H1 (cell line): ENCODE data around the gene KRT84. TPM values are rescaled to one million over a fixed set of nuclear protein-coding genes. Genes with fewer than 3 reads are reported as not detected.

ENCODE experiments used
- CTCF ChIA-PET: fragments of 300-600 bp; sonication (Branson Sonifier 250); formaldehyde crosslinking; loops from one replicate; lab custom pipeline; 2021; ENCODE audit not compliant: partially characterized antibody; lab: Charles Lee
- POLR2A ChIA-PET: fragments of 300-600 bp; sonication (Branson Sonifier 250); formaldehyde crosslinking; loops from one replicate; lab custom pipeline; 2021; ENCODE audit warnings: inconsistent platforms; ENCODE audit not compliant: partially characterized antibody; lab: Charles Lee
- DNase-seq, 2 experiments: peaks; one replicate each; pipeline versions ENCODE4 v3.0.0 to v3.0.0-alpha.2; 2010 to 2022; ENCODE audit warnings: low spot score in 2 of 2, low read depth in 1 of 2, mixed read lengths in 1 of 2
- FAIRE-seq: peaks from 2 replicates; lab custom pipeline; 2011; peaks lifted over from hg19 to GRCh38; lab: Jason Lieb, UNC
- H2AFZ ChIP-seq: 2 replicates; pipeline ENCODE4 v1.8.1; 2012; ENCODE audit warnings: low read length, inconsistent platforms
- H2AK5ac ChIP-seq: 2 replicates; pipeline ENCODE4 v1.6.1; 2013; ENCODE audit warnings: low read depth, low read length
- H2BK120ac ChIP-seq: replicated peaks from 2 replicates; pipeline ENCODE3; 2013; ENCODE audit warnings: low read depth, low read length, inconsistent platforms
- H2BK12ac ChIP-seq: 2 replicates; pipeline ENCODE4 v1.6.1; 2013; ENCODE audit warnings: low read depth, low read length
- H2BK15ac ChIP-seq: 2 replicates; pipeline ENCODE4 v1.6.1; 2013; ENCODE audit warnings: low read length
- H2BK20ac ChIP-seq: 2 replicates; pipeline ENCODE4 v1.6.1; 2013; ENCODE audit warnings: low read length
- H2BK5ac ChIP-seq: 2 replicates; pipeline ENCODE4 v1.6.1; 2013; ENCODE audit warnings: low read depth, low read length
- H3K14ac ChIP-seq: 2 replicates; pipeline ENCODE4 v1.6.1; 2013; ENCODE audit warnings: inconsistent platforms; ENCODE audit not compliant: insufficient read length
- H3K18ac ChIP-seq: 2 replicates; pipeline ENCODE4 v1.6.1; 2013; ENCODE audit warnings: low read length; ENCODE audit errors: extremely low read depth
- H3K23ac ChIP-seq: 2 replicates; pipeline ENCODE4 v1.6.1; 2013; ENCODE audit warnings: inconsistent platforms; ENCODE audit not compliant: insufficient read length
- H3K23me2 ChIP-seq: 2 replicates; pipeline ENCODE4 v1.6.1; 2013; ENCODE audit warnings: low read depth, low read length
- H3K27ac ChIP-seq: 2 replicates; pipeline ENCODE4 v1.6.1; 2011; ENCODE audit warnings: low read depth, low read length, inconsistent platforms
- H3K27me3 ChIP-seq, 4 experiments: replicated peaks in 1 of 4; 1 replicate in 1 of 4; 2 replicates in 3 of 4; pipeline versions ENCODE4 v1.6.1 to v1.8.1; 2011 to 2013; ENCODE audit warnings: low read length in 3 of 4, mild to moderate bottlenecking in 3 of 4, inconsistent platforms in 2 of 4, mixed read lengths in 2 of 4, moderate library complexity in 1 of 4; ENCODE audit not compliant: control insufficient read depth in 3 of 4, insufficient read depth in 3 of 4; ENCODE audit errors: extremely low read depth in 1 of 4
- H3K36me3 ChIP-seq, 4 experiments: 2 replicates each; pipeline versions ENCODE4 v1.6.1 to v1.8.1; 2011 to 2013; ENCODE audit warnings: mild to moderate bottlenecking in 4 of 4, low read length in 3 of 4, moderate library complexity in 2 of 4, control low read depth in 1 of 4, inconsistent platforms in 1 of 4; ENCODE audit not compliant: insufficient read depth in 4 of 4, control insufficient read depth in 2 of 4
- H3K4ac ChIP-seq: replicated peaks from 2 replicates; pipeline ENCODE3; 2013; ENCODE audit warnings: low read length, low read depth, mixed read lengths, inconsistent platforms; ENCODE audit not compliant: insufficient read length
- H3K4me1 ChIP-seq, 4 experiments: replicated peaks in 1 of 4; 1 replicate in 1 of 4; 2 replicates in 3 of 4; pipeline versions ENCODE4 v1.6.1 to v1.8.1; 2011 to 2013; ENCODE audit warnings: low read length in 3 of 4, inconsistent platforms in 2 of 4, mixed read lengths in 1 of 4; ENCODE audit not compliant: insufficient read depth in 4 of 4, control insufficient read depth in 3 of 4
- H3K4me2 ChIP-seq, 2 experiments: 2 replicates each; pipeline versions ENCODE4 v1.6.1 to v1.8.1; 2011 to 2013; ENCODE audit warnings: low read depth in 2 of 2, low read length in 2 of 2, control low read depth in 1 of 2, inconsistent platforms in 1 of 2, mild to moderate bottlenecking in 1 of 2; ENCODE audit not compliant: insufficient read depth in 1 of 2
- H3K4me3 ChIP-seq, 4 experiments: fragments of 200-600, 300-600 bp in 1 of 4; sonication (generic), shearing (Covaris generic), sonication (Bioruptor Twin) in 1 of 4; 2 replicates each; pipeline versions ENCODE4 v1.5.1 to v1.8.1; 2011 to 2016; ENCODE audit warnings: low read length in 4 of 4, low read depth in 3 of 4, control low read depth in 2 of 4, inconsistent platforms in 2 of 4, mild to moderate bottlenecking in 2 of 4, mixed read lengths in 1 of 4, moderate library complexity in 1 of 4; ENCODE audit not compliant: insufficient read depth in 2 of 4; ENCODE audit errors: extremely low read depth in 1 of 4
- H3K56ac ChIP-seq: replicated peaks from 2 replicates; pipeline ENCODE3; 2013; ENCODE audit warnings: low read depth, mild to moderate bottlenecking, mixed read lengths, low read length, inconsistent platforms; ENCODE audit not compliant: insufficient read length
- H3K79me1 ChIP-seq: 2 replicates; pipeline ENCODE4 v1.6.1; 2013; ENCODE audit warnings: low read depth, low read length, control low read depth
- H3K79me2 ChIP-seq, 2 experiments: 2 replicates each; pipeline versions ENCODE4 v1.6.1 to v1.8.1; 2012 to 2013; ENCODE audit warnings: low read length in 2 of 2, mild to moderate bottlenecking in 2 of 2, inconsistent platforms in 1 of 2; ENCODE audit not compliant: insufficient read depth in 2 of 2, control insufficient read depth in 1 of 2
- H3K9ac ChIP-seq, 4 experiments: replicated peaks in 1 of 4; 1 replicate in 1 of 4; 2 replicates in 3 of 4; pipeline versions ENCODE4 v1.6.1 to v1.8.1; 2011 to 2013; ENCODE audit warnings: low read depth in 3 of 4, low read length in 3 of 4, control low read depth in 2 of 4, mild to moderate bottlenecking in 2 of 4, moderate library complexity in 2 of 4, inconsistent platforms in 1 of 4; ENCODE audit errors: extremely low read depth in 1 of 4
- H3K9me3 ChIP-seq, 2 experiments: 2 replicates each; pipeline versions ENCODE4 v1.6.1 to v1.8.1; 2012 to 2013; ENCODE audit warnings: mild to moderate bottlenecking in 2 of 2, moderate library complexity in 2 of 2, control low read depth in 1 of 2, inconsistent platforms in 1 of 2, low read depth in 1 of 2, low read length in 1 of 2, mixed read lengths in 1 of 2; ENCODE audit not compliant: insufficient read depth in 2 of 2
- H4K20me1 ChIP-seq, 2 experiments: replicated peaks in 1 of 2; 2 replicates each; pipeline versions ENCODE3 to v1.8.1; 2011 to 2013; ENCODE audit warnings: inconsistent platforms in 2 of 2, low read length in 2 of 2, mild to moderate bottlenecking in 1 of 2; ENCODE audit not compliant: insufficient read depth in 2 of 2, control insufficient read depth in 1 of 2
- H4K5ac ChIP-seq: 2 replicates; pipeline ENCODE4 v1.6.1; 2013; ENCODE audit warnings: low read length, low read depth, mixed read lengths, inconsistent platforms; ENCODE audit not compliant: insufficient read length
- H4K8ac ChIP-seq: 2 replicates; pipeline ENCODE4 v1.8.0; 2013; ENCODE audit warnings: mild to moderate bottlenecking, moderate library complexity, low read length, inconsistent platforms; ENCODE audit not compliant: insufficient read depth; ENCODE audit errors: extremely low read depth
- H4K91ac ChIP-seq: replicated peaks from 2 replicates; pipeline ENCODE3; 2013; ENCODE audit warnings: low read length, mixed read lengths, inconsistent platforms; ENCODE audit not compliant: insufficient read length
- EGR1 ChIP-seq: IDR thresholded peaks from 2 replicates; pipeline ENCODE4 v1.6.1; 2011; ENCODE audit warnings: low read depth, low read length, borderline replicate concordance
- GTF2F1 ChIP-seq: IDR thresholded peaks from 2 replicates; pipeline ENCODE4 v1.6.1; 2012; ENCODE audit warnings: low read depth, low read length, improper control_type of control experiment, borderline replicate concordance
- KDM4A ChIP-seq: IDR thresholded peaks from one replicate; pipeline ENCODE4 v1.7.1; 2012; ENCODE audit warnings: low read depth, mild to moderate bottlenecking, moderate library complexity, low read length, inconsistent platforms; ENCODE audit not compliant: severe bottlenecking
- NRF1 ChIP-seq: IDR thresholded peaks from 2 replicates; pipeline ENCODE4 v1.6.1; 2011; ENCODE audit warnings: mild to moderate bottlenecking, low read depth, low read length, improper control_type of control experiment
- SIRT6 ChIP-seq: IDR thresholded peaks from one replicate; pipeline ENCODE4 v1.7.1; 2012; ENCODE audit warnings: low read length, inconsistent platforms
- TAF7 ChIP-seq: optimal IDR thresholded peaks from 2 replicates; pipeline ENCODE3; 2011; ENCODE audit warnings: low read depth, mild to moderate bottlenecking, inconsistent platforms, low read length, moderate library complexity, borderline replicate concordance
- TCF12 ChIP-seq: IDR thresholded peaks from 2 replicates; pipeline ENCODE4 v1.6.1; 2011; ENCODE audit warnings: low read depth, mild to moderate bottlenecking, low read length
- WGBS, 2 experiments: shearing (Covaris generic) in 1 of 2; methylation state at CpG; one replicate each; pipeline versions ENCODE4 v1.1.6 to v1.1.7; 2013 to 2015; ENCODE audit warnings: low lambda C conversion rate in 2 of 2, mixed read lengths in 2 of 2, inconsistent platforms in 1 of 2, low coverage in 1 of 2, missing lambda C conversion rate in 1 of 2; ENCODE audit not compliant: insufficient replicate concordance in 2 of 2, insufficient coverage in 1 of 2, insufficient read length in 1 of 2; ENCODE audit errors: extremely low coverage in 1 of 2, missing lambda C conversion rate in 1 of 2; 5-methylcytosine and 5-hydroxymethylcytosine counted together
- polyA plus RNA-seq, 7 experiments: library from polyadenylated mRNA; depleted of rRNA in 3 of 7; stranded (reverse) in 5 of 7; unstranded in 2 of 7; fragments of >200 nt in 5 of 7; fragments of 200-250 nt in 2 of 7; gene quantifications; 1 replicate in 5 of 7; 2 replicates in 1 of 7; 4 replicates in 1 of 7; pipeline versions ENCODE4 v1.2.1 to v1.2.3, GENCODE V29; 2011 to 2013; ENCODE audit warnings: missing spikeins in 2 of 7, mixed read lengths in 2 of 7
- total RNA-seq: library from RNA; stranded (reverse); fragmentation: NEBNext Ultra II Directional; extraction: Animal tissue kit (Norgen Biotek cat#: 25700); gene quantifications from 2 replicates; pipeline ENCODE4 v1.2.1, GENCODE V29; 2021

Gene KRT84
- total and polyA plus RNA-seq, 2 of the 8 experiments (the other 6 are each of a cell fraction or from before 2014, with no cell fraction given): not detected

DNA sequence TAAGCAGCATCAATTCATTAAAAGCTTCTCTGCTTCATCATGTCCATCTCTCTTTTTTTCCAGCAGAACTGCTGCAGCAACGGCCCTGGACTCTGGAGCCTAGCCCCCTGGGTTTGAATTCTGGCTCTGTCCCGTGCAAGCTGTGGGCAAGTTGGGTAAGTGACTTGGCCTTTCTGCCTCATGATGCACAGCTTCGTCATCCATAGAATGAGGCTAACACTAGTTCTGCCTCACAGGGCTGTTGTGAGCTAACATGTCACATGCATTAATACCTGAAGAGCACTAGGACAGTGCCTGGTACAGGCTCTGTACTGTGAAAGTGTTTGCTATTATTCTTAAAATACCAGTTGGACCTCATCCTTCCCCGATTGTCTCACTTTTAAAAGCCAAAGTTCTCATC is 16.5 kb upstream of the KRT84 start:
- H3K79me1 ChIP-seq: no peaks in the 10 kb centered on the region
- H4K20me1 ChIP-seq: no peaks in the 10 kb centered on the region
- no peak overlapping the region for H3K14ac ChIP-seq
- TF ChIP-seq GTF2F1 (no peak), NRF1 (no peak), TCF12 (no peak), SIRT6 (no peak), TAF7 (no peak), EGR1 (no peak), KDM4A (no peak)
- H3K36me3 ChIP-seq: no peaks in the 10 kb centered on the region
- no peak overlapping the region for H2AFZ ChIP-seq
- FAIRE-seq (no peak), DNase-seq (no peak)
- no peak overlapping the region for H3K18ac ChIP-seq
- CTCF ChIA-PET: interaction anchor here (0.5 to 3.1 kb wide), 20 partner anchors 11 to 771 kb away, joined by 3 to 15 read pairs (median 3); no protein-coding TSS in a partner anchor
- H3K27ac ChIP-seq: no peak overlapping the region
- 88% methylated on average over 4 of the region's 4 CpGs; no CpG with 5 or more reads in 1 of the 2 experiments for WGBS, 2 experiments
- no peaks in the 10 kb centered on the region for H3K79me2 ChIP-seq
- no peak overlapping the region for H2BK12ac ChIP-seq
- H2BK20ac ChIP-seq: no peak overlapping the region
- peaks cover 0 to 5% (median under 1%) of the 10 kb centered on the region in 4 experiments; a peak in 1 of 7 replicates for H3K4me1 ChIP-seq
- H4K8ac ChIP-seq: no peak overlapping the region
- H3K23ac ChIP-seq: no peak overlapping the region
- no peak overlapping the region for H3K4ac ChIP-seq
- H2BK120ac ChIP-seq: no peak overlapping the region
- H4K91ac ChIP-seq: no peak overlapping the region
- no peak overlapping the region for H4K5ac ChIP-seq
- POLR2A ChIA-PET: no interaction called here
- H3K23me2 ChIP-seq: peaks cover 3% of the 10 kb centered on the region; the same call in 1 of the 2 replicates
- no peak overlapping the region for H2BK5ac ChIP-seq
- no peaks in the 10 kb centered on the region for H3K9me3 ChIP-seq
- no peak overlapping the region for H3K4me3 ChIP-seq
- H2BK15ac ChIP-seq: no peak overlapping the region
- no peaks in the 10 kb centered on the region; a peak in 1 of 7 replicates for H3K27me3 ChIP-seq
- no peak overlapping the region for H3K9ac ChIP-seq
- H2AK5ac ChIP-seq: no peak overlapping the region
- no peak overlapping the region for H3K4me2 ChIP-seq
- H3K56ac ChIP-seq: no peak overlapping the region
